GOT3 (cell line): ENCODE data around the gene TRAPPC5.
A peak's percentile ranks its signal among the peaks of the same experiment; 100 is the strongest.
"Not testable (repeated sequence)": the region's sequence is repeated elsewhere in the genome, so short reads cannot be mapped to it uniquely, and the experiment has no call there.

Experiments
- DNase-seq: peaks from one replicate; lab custom pipeline; 2025; ENCODE audit warnings: mixed read lengths; lab: John Stamatoyannopoulos, UW

TRAPPC5 gene

DNA sequence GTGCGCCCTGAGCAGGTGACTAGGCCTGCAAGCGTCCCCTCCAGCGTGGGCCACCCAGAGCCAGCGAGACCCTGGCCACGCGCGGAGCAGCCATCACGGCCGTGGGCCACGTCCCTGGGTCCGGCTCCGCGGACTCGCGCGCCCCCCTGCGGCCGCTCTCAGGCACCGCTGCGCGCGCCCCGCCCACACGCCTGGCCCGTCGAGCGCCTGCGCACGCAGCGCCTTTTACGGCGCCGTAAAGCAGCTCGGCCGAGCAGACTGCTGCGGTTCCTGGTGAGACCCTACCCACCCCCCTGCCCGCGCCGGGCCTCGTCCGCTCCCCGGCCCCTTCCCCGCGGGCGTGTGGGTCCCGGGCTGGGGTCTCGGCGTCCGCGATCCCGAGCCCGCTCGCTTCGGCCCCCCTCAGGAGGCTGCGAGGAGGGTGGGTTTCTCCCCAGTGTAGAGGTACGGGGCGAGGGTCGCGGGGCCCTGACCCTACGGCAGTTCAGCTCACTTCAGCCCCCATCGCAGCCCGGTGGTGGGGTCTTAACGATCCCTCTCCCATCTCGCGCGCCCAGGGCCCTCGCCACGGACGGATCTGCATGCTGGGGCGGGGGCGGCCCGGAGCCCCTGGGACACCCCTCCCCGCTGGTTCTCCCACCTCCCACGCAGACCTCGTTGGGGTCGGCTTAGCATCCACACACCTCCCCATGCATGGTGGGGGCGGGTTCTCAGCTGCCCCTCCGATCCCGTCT, at the start of gene TRAPPC5:
Gene TRAPPC5, plus strand, starts transcription at position 228 of the 734 bp plus-strand sequence. CDS start 1,421 bp downstream, outside the sequence.
- DNase-seq: peak; percentile 36

DNA sequence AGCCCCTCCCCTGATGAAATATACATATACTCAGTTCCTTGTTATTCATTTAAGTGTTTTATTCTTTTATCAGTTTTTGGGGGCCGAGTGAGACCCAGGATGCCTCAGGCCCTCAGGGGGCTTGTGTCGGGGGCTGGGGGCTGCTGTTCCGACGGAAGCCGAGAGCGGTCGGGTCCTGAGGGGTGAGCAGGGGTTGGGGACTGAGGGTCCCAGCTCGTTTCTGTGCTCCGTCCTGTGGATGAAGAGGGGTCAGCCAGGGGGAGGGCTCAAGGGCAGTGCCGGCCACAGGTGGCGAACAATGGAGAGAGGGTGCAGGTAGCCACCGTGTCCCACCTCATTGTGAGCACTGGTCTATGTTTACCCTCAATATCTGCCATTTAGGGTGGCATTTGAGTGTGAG, 49.1 kb upstream of the TRAPPC5 start:
- DNase-seq: no peak

DNA sequence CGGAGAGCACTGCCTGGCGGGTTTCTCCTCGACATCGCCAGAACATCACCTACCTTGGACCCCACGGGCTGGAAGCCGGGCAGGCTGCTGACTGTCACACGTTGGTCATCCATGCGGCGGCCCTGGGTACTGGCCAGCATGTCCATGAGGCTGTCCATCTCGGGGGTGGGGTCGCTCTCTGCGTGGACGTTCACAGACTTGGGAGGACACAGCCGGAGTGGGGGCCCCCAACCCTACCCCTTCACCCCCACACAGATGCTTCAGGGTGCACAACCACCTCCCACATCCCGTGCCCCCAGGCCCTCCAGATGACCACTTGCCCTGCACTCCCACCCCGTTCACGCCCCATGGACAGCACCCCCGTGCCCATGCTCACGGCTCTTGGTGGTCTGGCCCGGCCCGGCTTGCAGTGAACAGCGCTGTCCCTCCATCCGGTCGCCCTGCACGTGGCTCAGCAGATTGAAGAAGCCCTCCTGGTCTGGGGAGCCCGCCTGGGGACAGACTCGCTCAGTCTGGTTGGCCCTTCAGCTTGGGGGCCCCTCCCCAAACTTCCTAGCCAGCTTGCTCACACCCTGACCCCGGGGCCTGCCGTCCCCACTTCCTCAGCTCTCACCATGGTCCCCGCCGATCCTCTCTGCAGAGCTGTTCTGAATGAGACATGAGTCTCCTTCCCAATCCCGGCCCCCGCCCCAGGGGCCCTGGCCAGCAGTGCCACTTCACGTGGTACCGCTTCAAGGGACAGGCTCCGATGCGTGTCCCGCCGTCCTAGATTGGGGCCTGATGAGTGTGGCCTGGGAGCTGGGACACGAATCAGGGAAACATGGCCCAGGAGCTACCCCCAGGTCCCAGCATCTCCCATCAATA, 48.1 kb upstream of the TRAPPC5 start:
- DNase-seq: no peak

DNA sequence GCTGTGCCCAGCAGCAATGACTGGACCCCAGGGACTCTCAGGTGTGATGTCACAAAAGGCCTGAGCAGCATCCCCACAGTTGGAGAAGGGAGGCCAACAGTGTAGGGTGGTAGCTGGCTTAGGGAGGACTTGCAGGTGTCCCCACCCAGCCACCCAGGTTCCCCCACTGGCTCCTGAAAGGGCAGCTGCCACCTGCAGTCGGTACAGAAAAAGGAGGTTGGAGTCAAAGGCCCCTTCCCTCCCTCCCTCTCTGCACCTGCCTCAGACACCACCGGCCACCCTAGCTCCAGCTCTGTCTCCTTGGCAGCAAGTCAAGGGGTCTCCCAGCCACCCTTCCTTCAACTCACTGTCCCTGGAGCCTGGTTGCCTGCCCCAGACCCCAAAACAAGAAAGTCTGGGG, 46.9 kb upstream of the TRAPPC5 start, which contains the start of gene PCP2:
Gene PCP2, minus strand, starts transcription at position 22 of the 400 bp plus-strand sequence. CDS start 262 bp downstream, outside the sequence.
- no peak for DNase-seq

DNA sequence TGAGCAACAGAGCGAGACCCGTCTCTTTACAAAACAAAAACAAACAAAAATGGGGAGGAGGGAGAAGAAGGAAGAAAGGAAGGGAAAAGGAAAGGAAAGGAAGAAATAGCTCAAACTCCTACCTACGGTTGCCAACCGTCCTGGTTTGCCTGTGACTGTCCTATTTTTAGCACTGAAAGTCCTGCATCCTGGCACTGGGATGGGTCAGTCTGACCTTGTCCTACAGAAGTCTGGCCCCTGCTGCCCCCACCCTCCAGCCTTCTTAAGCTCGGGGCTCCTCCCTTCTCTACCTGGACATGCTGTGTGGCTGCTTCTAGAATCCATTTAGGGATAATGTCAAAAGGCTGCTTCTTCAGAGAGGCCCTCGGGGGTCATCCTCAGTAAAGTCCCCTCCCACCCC, 45.0 kb upstream of the TRAPPC5 start:
- no peak for DNase-seq

DNA sequence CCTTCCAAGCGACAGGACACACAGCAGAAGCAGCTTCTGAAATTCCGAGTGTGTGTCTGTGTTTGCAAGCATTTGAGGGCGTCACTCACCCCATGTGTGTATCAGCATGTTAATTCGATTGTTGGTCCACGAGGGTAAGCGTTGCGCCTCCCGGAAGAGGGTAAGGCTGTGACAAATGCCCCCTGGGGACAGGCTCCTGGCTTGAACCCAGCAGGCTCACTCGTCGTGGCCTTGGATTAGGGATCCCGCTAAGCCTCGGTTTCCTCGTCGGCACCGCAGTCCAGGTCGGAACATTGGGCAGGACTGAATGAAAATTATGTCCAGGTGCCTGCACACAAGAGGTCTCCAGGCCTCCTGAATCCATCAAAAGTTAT, 44.3 kb upstream of the TRAPPC5 start:
- DNase-seq: no peak

DNA sequence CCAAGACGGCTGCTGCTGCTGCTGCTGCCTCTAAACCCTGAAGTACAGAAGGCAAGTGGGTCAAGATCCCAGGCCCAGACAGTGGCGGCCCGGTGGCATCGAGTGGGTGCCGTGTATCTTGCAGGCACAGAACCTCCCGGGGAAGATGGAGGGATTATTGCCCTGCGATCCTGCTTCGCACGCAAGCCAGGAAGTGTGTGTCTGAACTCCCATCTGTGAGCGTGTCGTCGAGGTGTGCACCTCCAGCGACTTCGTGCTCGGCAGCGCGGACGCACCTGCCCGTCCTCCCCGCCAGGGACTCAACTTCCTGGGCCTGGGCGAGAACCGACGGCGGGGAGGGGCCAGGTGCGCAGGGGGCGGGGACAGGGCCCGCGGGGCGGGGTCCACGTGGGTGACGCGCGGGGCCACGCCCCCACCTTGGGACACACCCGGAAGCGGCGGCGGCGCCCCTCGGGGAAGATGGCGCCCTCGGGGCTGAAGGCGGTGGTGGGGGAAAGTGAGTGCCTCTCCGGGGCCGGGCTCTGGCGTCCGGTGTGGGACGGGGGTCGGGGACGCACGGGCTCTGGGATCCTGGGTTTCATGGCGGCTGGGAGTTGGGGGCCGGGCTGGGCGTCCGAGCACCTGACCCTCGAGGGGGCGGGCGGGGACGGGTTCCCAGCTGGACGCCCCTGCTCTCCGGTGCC, 43.8 kb upstream of the TRAPPC5 start, which contains the start of gene STXBP2:
Gene STXBP2, plus strand, starts transcription at position 420 of the 683 bp plus-strand sequence. Its CDS starts 40 bp downstream, at position 460.
- DNase-seq: no peak

DNA sequence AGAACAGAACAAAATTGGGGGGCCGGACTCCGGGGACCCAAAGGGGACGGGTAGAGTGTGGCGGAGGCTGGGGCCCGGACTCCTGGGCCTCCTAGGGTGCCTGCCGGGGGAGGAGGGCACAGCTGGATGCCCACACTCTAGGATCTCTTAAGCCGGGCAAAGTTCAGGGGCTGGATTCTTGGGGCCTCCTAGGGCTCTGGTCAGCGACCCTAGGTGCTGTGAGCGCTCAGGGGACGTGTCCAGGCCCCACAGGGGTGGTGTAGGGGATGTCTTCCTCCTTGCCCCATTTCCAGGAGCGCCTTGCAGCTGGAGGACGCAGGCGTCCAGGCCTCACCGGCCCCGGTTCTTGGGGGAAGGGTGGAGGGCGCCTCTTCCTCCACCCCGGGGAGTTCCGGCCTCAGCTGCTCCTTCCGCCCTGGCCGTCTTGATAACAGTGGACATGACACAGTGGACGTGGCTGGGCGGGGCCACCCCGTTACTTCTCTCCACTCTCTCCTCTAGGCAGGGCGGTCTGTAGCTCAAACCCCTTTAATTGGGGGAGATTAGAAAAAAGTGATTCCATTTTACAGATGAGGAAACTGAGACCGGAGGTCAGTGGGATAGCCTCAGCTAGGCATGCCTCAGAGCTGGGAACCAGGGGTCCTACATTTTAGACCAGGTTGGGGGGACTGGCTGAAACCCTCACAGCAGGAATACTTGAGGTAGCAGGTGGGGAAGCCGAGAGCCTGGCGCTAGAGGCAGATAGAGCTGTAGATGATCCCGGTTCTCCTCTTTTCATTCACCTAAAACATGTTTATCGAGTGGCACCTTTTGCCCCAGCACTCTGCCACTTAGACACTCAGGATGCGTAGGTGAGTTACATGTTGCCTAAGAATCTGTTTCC, 43.0 kb upstream of the TRAPPC5 start:
- no peak for DNase-seq

DNA sequence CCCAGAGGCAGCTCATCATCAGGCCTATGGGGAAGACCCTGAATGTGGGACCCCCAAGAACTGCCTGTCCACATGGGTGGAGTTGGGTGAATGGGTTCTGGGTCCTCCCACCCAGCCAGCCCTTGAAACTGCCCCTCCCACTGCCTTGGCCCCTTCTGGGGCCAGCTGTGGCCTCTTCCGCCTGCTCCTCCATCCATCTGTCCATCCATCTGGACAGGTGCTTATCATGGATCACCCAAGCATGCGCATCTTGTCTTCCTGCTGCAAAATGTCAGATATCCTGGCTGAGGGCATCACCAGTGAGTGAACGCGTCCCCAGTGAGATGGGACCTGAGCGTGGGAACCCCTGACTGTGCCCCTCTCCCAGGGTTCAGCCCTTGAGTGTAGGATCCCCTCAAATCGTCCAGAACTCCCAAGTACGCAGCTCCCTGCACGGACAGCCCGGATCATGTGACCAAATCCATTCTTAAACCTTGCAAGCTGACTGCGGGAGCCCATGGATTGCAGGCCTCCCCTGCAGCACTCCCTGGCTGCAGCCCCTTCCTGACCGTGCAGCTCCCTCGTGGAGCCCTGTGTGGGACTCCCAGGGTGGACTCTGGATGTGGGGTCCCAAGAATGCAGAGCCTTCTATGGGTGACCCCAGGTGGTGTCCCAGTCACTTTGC, 41.7 kb upstream of the TRAPPC5 start:
- no peak for DNase-seq

DNA sequence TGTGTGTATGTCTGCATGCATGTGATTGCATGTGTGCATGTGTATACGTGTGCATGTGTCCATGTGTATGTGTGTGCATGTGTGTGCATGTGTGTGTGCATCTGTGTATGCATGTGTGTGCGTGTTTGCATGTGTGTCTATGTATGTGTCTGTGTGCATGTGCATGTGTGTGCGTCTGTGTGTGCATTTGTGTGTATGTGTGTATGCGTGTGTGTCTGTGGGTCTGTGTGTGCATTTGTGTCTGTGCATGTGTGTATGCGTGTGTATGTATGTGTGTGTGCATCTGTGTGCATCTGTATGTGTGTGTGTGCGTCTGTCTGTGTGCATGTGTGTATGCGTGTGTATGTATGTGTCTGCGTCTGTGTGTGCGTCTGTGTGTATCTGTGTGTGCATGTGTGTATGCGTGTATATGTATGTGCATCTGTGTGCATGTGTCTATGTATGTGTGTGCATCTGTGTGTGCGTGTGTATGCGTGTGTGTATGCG, 40.7 kb upstream of the TRAPPC5 start:
- DNase-seq: no peak

DNA sequence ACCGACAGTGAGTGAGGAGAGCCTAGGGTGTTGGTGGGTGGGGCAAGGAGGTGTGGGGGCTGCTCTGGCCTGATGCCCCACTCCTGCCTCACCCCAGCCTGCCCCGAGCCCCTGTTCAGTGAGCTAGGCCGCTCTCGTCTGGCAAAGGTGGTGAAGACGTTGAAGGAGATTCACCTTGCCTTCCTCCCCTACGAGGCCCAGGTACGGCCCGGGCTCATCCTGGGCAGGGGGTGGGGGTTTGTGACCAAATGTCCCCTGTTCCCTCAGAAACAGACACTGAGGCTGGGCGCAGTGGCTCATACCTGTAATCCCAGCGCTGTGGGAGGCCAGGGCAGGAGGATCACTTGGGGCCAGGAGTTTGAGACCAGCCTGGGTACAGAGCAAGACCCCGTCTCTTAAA, 39.8 kb upstream of the TRAPPC5 start:
- DNase-seq: no peak

DNA sequence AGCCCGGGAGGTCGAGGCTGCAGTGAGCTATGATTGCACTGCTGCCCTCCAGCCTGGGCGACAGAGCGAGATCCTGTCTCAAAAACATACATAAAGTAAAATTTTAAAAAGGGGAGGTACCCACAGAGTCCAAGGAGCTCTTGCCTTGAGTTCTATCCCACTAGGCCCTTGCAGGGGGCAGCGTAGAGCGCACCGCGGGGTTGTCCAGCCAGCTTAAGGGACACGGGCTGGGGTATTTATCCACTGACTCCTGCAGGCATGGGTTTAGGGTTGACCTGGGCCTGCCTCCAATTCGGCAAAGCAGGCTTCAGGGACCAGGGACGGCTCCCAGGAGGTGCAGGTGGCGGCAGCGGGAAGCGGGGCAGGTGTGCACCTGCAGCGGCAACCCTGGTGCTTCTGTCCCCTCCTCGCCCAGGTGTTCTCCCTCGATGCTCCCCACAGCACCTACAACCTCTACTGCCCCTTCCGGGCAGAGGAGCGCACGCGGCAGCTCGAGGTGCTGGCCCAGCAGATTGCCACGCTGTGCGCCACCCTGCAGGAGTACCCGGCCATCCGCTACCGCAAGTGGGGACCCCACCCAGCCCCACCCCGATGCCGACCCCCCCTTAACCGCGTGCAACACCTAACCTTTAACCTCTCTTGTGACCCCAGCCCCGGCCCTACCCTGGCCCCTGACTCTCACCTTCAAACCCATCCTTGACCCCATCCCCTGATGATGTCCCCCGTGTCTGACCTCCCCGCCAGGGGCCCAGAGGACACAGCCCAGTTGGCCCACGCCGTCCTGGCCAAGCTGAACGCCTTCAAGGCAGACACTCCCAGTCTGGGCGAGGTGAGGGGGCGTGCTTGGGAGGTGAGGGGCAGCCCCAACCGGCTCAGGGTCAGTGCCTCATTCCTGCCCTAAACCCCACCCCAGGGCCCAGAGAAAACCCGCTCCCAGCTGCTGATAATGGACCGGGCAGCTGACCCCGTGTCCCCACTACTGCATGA, 39.0 kb upstream of the TRAPPC5 start:
- no peak for DNase-seq

DNA sequence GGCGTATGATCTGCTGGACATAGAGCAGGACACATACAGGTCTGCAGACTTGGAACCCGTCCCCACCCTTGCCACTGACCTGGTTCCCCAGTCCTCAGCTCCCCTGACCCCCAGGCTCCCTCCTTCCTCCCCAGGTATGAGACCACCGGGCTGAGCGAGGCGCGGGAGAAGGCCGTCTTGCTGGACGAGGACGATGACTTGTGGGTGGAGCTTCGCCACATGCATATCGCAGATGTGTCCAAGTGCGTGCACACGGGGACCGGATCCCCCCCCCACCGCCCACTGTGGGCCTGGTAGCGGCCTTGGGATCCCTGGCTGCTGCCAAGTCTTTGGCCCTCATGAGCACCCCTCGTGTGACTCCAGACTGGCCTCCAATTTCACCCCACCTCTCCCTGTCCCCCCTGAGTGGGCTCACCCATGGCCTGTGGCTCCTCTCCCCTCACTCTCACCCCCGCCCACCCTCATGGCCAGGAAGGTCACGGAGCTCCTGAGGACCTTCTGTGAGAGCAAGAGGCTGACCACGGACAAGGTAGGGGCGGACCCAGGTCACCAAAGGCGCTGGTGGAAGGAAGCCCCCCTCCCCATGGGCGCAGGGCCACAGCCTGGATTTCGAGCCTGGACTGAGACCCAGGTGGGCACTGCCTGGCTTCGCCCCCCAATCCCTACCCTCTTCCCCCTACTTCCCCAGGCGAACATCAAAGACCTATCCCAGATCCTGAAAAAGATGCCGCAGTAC, 38.2 kb upstream of the TRAPPC5 start:
- no peak for DNase-seq

DNA sequence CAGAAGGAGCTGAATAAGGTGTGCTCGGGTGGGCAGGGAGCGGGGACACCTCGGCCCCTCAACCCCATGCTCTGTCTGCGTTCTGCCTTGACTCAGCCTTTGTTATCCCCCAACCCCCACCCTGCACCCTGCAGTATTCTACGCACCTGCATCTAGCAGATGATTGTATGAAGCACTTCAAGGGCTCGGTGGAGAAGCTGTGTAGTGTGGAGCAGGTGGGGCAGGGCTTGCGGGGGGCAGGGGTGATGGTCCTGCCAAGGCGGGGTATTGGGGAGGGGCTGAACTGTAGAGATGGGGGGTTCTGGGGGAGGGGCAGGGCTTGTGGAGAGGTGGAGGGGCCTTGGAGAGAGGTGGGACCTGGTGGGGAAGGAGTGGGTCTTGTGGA, 37.6 kb upstream of the TRAPPC5 start:
- no peak for DNase-seq

DNA sequence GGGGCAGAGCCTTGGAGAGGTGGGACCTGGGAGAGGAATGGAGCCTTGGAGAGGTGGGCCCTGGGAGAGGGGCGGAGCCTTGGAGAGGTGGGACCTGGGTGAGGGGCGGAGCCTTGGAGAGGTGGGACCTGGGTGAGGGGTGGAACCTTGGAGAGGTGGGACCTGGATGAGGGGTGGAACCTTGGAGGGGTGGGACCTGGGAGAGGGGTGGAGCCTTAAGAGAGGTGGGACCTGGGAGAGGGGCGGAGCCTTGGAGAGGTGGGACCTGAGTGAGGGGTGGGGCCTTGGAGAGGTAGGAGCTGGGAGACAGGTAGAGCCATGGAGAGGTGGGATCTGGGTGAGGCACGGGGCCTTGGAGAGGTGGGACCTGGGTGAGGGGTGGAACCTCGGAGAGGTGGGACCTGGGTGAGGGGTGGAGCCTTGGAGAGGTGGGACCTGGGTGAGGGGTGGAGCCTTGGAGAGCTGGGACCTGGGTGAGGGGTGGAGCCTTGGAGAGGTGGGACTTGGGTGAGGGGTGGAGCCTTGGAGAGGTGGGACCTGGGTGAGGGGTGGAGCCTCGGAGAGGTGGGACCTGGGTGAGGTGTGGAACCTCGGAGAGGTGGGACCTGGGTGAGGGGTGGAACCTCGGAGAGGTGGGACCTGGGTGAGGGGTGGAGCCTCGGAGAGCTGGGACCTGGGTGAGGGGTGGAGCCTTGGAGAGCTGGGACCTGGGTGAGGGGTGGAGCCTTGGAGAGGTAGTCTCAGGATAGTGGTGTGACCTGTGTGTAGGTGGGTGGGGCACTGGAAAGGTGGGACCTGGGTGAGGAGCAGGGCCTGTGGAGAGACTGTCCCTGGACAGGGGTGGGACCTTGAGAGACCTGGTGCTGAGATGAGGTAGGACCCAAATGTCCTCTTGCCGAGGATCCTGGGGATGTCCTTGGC, 36.7 kb upstream of the TRAPPC5 start:
- not testable (repeated sequence) for DNase-seq

DNA sequence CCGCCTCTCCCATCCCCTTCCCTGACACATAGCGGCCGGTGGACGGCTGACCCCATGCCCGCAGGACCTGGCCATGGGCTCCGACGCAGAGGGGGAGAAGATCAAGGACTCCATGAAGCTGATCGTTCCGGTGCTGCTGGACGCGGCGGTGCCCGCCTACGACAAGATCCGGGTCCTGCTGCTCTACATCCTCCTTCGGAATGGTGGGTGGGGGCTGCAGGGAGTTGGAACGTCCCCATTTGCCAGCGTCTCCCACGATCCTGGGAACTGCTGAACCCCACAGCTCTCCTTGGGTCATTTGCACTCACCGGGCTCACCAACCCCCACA, 36.1 kb upstream of the TRAPPC5 start:
- DNase-seq: no peak

DNA sequence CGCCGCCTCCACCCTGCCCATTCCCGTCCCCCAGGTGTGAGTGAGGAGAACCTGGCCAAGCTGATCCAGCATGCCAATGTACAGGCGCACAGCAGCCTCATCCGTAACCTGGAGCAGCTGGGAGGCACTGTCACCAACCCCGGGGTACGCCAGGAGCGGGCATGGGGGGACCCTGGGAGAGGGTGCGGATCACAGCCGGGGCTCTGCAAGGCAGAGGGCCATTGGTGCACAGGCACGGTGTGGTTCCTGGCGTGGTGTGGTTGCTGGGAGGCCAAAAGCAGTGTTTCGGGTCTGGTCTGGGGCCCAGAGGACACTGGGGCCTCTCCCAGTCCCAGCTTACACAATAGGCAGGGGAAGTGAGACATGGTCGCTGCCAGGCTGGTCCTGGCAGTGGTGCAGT, 35.5 kb upstream of the TRAPPC5 start:
- DNase-seq: no peak
